Right renal pelvis (tissue), 4 donors: Measurements from ENCODE around the gene LOXL3. TPM values are rescaled to one million over a fixed set of nuclear protein-coding genes. Genes with fewer than 3 reads are reported as not detected.
A peak's percentile ranks its signal among the peaks of the same experiment; 100 is the strongest.
"Not testable (repeated sequence)": the region's sequence is repeated elsewhere in the genome, so short reads cannot be mapped to it uniquely, and the experiment has no call there.

Experiments
- DNase-seq, 4 donors: peaks; one replicate each; pipeline ENCODE4 v3.0.0-alpha.2; 2013; ENCODE audit warnings: low read depth in 4 of 4, low spot score in 3 of 4, missing footprints in 1 of 4
- polyA plus RNA-seq, 4 donors: library from polyadenylated mRNA; unstranded; fragments of 120-200 nt; gene quantifications; one replicate each; pipeline ENCODE4 v1.2.1, GENCODE V29; 2013; ENCODE audit not compliant: insufficient read length in 4 of 4

Gene LOXL3
- polyA plus RNA-seq, 4 donors: 9.2 to 11.3 (median 10.4) TPM

DNA sequence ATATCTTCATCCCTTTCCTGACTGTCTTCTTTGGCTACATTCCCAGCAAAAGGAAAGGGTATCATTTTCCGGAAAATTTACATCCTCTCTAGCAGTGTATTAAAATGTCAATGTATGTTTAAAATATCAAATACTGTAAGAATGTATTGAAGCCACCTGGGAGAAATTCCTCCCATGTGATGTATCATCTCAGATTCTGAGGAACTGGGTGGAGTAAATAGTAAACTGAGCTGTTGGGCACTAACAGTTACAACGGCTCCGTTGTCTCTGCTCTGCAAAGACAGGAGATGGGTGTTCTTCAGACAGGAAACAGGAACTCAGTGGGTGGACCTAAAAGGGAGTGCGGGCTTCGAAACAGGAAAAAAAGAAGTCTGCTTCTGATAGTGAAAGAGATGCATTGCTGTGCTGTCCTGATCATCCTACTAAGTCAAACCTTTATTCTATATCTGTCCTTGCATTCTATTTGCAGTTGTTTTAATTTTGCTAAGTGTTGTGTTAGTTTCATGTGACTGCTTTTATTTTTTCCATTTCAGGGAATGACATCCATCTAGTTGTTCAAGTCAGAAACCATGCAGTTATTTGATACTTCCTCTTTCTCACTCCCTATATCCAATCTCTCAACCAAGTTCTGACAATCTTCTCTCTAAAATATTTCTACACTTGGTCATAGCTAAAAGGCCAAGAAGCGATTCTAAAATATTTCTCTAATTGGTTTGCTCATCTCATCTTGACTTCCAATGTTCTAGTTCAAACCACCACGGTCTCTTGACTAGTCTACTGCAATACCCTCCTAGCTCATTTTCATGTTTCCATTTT, 20.2 kb upstream of the LOXL3 start:
- no peak for DNase-seq

DNA sequence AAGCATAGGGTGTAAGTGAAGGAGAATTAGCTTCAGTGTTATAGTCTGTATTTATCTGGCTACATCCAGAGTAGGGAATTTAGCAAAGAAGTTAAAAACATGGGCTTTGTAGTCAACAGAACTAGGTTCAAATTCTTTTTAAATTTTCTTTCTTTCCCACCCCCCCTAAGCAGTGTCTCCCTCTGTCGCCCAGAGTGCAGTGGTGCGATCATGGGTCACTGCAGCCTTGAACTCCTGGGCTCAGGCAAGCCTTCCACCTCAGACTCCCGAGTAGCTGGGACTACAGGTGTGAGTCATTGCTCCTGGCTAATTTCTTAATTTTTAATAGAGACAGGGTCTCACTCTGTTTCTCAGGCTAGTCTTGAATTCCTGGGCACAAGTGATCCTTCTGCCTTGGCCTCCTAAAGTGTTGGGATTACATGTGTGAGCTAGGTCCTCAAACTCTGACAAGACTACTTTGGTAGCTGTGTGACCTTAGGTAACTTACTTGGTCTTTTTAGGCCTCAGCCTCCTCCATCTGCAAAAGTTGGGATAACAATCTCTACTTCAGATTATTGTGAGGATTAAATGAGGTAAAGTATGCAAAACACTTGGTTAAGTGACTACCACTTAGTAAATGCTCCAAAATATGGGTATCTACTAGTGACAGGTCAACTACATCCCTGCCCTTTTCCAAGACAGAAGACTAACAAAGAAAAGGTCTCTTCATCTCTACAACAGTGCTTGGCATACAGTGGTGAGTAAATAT, 18.6 kb upstream of the LOXL3 start:
- DNase-seq: no peak

DNA sequence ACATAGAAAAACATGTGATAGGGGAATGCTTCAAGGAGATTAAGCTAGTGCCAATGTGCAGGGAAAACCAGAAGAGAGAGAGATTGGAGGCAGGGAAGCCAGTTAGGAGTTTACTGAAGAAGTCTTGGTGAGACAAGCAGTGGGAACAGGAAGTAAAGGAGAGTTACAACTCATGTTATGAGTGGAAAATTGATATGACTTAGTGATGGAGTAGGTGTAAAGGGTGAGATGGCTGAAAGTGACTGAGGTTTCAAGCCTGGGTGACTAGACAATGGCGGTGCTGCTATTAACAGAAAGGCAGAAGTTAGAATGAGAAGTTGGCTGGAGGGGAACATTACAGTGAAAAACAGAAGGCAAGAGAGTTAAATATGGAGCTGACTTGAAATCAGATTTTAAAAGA, 17.3 kb upstream of the LOXL3 start:
- no peak for DNase-seq

- no peak for DNase-seq
These were observed 15.9 kb upstream of the LOXL3 start for GRCh38 chr2:74569686-74570085.

- DNase-seq: no peak
These were observed 14.1 kb upstream of the LOXL3 start for GRCh38 chr2:74567881-74568280.

- no peak for DNase-seq
These were observed 13.0 kb upstream of the LOXL3 start for GRCh38 chr2:74566754-74567085.

- DNase-seq: no peak
These were observed 12.5 kb upstream of the LOXL3 start for GRCh38 chr2:74566076-74566753.

- no peak for DNase-seq
These were observed 10.5 kb upstream of the LOXL3 start for GRCh38 chr2:74564222-74564621.

- DNase-seq: no peak
These were observed 8.5 kb upstream of the LOXL3 start for GRCh38 chr2:74562126-74562775.

- DNase-seq: not testable (repeated sequence)
These were observed 7.3 kb upstream of the LOXL3 start for GRCh38 chr2:74561022-74561421.

DNA sequence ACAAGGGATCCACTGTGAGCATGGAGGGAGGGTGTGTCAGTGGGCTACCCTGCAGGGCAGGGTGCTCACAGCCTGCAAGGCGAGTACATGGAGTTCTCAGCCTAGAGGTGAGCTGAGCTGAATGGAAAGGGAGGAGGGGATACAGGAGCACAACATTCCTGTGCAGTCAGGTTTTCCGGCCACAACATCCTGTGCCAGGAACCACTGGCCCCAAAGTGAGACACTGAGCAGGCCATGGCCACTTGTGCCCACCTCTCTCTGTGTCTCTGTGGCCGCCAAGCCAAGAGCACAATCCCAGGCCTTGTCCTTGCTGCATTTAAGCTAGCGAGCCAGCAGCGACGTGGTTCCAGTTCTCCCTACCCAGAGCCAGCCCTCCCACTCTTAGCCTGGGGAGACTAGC, 6.8 kb upstream of the LOXL3 start:
- DNase-seq: no peak

DNA sequence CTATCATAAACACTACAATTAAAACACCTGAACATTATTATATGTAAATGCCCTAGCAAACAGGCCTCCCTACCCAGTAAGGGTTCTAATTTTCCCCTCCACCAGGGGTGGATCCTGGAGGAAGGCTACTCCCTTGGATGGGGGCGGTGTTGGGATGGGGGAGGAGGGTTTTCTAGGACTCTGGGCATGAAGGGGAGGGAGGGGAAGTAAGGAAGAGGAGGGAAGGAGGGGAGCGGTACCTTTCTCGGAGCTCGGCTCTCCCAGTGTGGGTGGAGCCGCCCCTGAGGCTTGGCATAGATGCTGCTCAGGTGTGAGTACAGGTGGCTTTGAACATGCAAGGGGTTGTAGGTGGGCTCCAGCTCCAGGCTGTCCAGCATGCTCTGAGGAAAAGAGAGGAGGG, 6.2 kb upstream of the LOXL3 start:
- no peak for DNase-seq

- DNase-seq: no peak
These were observed 4.8 kb upstream of the LOXL3 start for GRCh38 chr2:74558284-74559230.

- no peak for DNase-seq
These were observed 3.2 kb upstream of the LOXL3 start for GRCh38 chr2:74556831-74557370.

DNA sequence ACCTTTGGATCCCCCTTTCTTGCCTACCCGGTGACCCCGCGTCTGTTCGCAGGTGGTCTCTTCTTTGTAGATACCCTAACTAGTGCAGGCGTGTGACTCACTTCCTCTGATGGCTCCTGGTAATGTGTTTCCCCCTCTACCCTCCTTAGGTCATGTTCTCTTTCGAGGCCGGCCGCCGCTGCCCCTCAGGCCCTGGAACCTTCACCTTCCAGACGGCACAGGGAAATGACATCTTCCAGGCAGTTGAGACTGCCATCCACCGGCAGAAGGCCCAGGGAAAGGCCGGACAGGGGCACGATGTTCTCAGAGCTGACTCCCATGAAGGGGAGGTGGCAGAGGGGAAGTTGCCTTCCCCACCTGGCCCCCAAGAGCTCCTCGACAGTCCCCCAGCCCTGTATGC, 2.4 kb upstream of the LOXL3 start:
- DNase-seq: no peak

- DNase-seq: no peak
These were observed 1.9 kb upstream of the LOXL3 start for GRCh38 chr2:74555610-74556103.

GRCh38 chr2:74554820-74555531, 1.2 kb upstream of the LOXL3 start:
- peak in 1 of 4 donors; percentile 63 for DNase-seq

GRCh38 chr2:74552914-74553811, 579 bp downstream of the LOXL3 start:
- DNase-seq: no peak
